H1 (cell line): ENCODE measurements around the gene WNT3A. TPM values are rescaled to one million over a fixed set of nuclear protein-coding genes. Genes with fewer than 3 reads are reported as not detected.

ENCODE experiments used
- CTCF ChIA-PET: fragments of 300-600 bp; sonication (Branson Sonifier 250); formaldehyde crosslinking; loops from one replicate; lab custom pipeline; 2021; ENCODE audit not compliant: partially characterized antibody; lab: Charles Lee
- POLR2A ChIA-PET: fragments of 300-600 bp; sonication (Branson Sonifier 250); formaldehyde crosslinking; loops from one replicate; lab custom pipeline; 2021; ENCODE audit warnings: inconsistent platforms; ENCODE audit not compliant: partially characterized antibody; lab: Charles Lee
- DNase-seq, 2 experiments: peaks; one replicate each; pipeline versions ENCODE4 v3.0.0 to v3.0.0-alpha.2; 2010 to 2022; ENCODE audit warnings: low spot score in 2 of 2, low read depth in 1 of 2, mixed read lengths in 1 of 2
- FAIRE-seq: peaks from 2 replicates; lab custom pipeline; 2011; peaks lifted over from hg19 to GRCh38; lab: Jason Lieb, UNC
- H2AFZ ChIP-seq: 2 replicates; pipeline ENCODE4 v1.8.1; 2012; ENCODE audit warnings: low read length, inconsistent platforms
- H2AK5ac ChIP-seq: 2 replicates; pipeline ENCODE4 v1.6.1; 2013; ENCODE audit warnings: low read depth, low read length
- H2BK120ac ChIP-seq: replicated peaks from 2 replicates; pipeline ENCODE3; 2013; ENCODE audit warnings: low read depth, low read length, inconsistent platforms
- H2BK12ac ChIP-seq: 2 replicates; pipeline ENCODE4 v1.6.1; 2013; ENCODE audit warnings: low read depth, low read length
- H2BK15ac ChIP-seq: 2 replicates; pipeline ENCODE4 v1.6.1; 2013; ENCODE audit warnings: low read length
- H2BK20ac ChIP-seq: 2 replicates; pipeline ENCODE4 v1.6.1; 2013; ENCODE audit warnings: low read length
- H2BK5ac ChIP-seq: 2 replicates; pipeline ENCODE4 v1.6.1; 2013; ENCODE audit warnings: low read depth, low read length
- H3K14ac ChIP-seq: 2 replicates; pipeline ENCODE4 v1.6.1; 2013; ENCODE audit warnings: inconsistent platforms; ENCODE audit not compliant: insufficient read length
- H3K18ac ChIP-seq: 2 replicates; pipeline ENCODE4 v1.6.1; 2013; ENCODE audit warnings: low read length; ENCODE audit errors: extremely low read depth
- H3K23ac ChIP-seq: 2 replicates; pipeline ENCODE4 v1.6.1; 2013; ENCODE audit warnings: inconsistent platforms; ENCODE audit not compliant: insufficient read length
- H3K23me2 ChIP-seq: 2 replicates; pipeline ENCODE4 v1.6.1; 2013; ENCODE audit warnings: low read depth, low read length
- H3K27ac ChIP-seq: 2 replicates; pipeline ENCODE4 v1.6.1; 2011; ENCODE audit warnings: low read depth, low read length, inconsistent platforms
- H3K27me3 ChIP-seq, 4 experiments: replicated peaks in 1 of 4; 1 replicate in 1 of 4; 2 replicates in 3 of 4; pipeline versions ENCODE4 v1.6.1 to v1.8.1; 2011 to 2013; ENCODE audit warnings: low read length in 3 of 4, mild to moderate bottlenecking in 3 of 4, inconsistent platforms in 2 of 4, mixed read lengths in 2 of 4, moderate library complexity in 1 of 4; ENCODE audit not compliant: control insufficient read depth in 3 of 4, insufficient read depth in 3 of 4; ENCODE audit errors: extremely low read depth in 1 of 4
- H3K36me3 ChIP-seq, 4 experiments: 2 replicates each; pipeline versions ENCODE4 v1.6.1 to v1.8.1; 2011 to 2013; ENCODE audit warnings: mild to moderate bottlenecking in 4 of 4, low read length in 3 of 4, moderate library complexity in 2 of 4, control low read depth in 1 of 4, inconsistent platforms in 1 of 4; ENCODE audit not compliant: insufficient read depth in 4 of 4, control insufficient read depth in 2 of 4
- H3K4ac ChIP-seq: replicated peaks from 2 replicates; pipeline ENCODE3; 2013; ENCODE audit warnings: low read length, low read depth, mixed read lengths, inconsistent platforms; ENCODE audit not compliant: insufficient read length
- H3K4me1 ChIP-seq, 4 experiments: replicated peaks in 1 of 4; 1 replicate in 1 of 4; 2 replicates in 3 of 4; pipeline versions ENCODE4 v1.6.1 to v1.8.1; 2011 to 2013; ENCODE audit warnings: low read length in 3 of 4, inconsistent platforms in 2 of 4, mixed read lengths in 1 of 4; ENCODE audit not compliant: insufficient read depth in 4 of 4, control insufficient read depth in 3 of 4
- H3K4me2 ChIP-seq, 2 experiments: 2 replicates each; pipeline versions ENCODE4 v1.6.1 to v1.8.1; 2011 to 2013; ENCODE audit warnings: low read depth in 2 of 2, low read length in 2 of 2, control low read depth in 1 of 2, inconsistent platforms in 1 of 2, mild to moderate bottlenecking in 1 of 2; ENCODE audit not compliant: insufficient read depth in 1 of 2
- H3K4me3 ChIP-seq, 4 experiments: fragments of 200-600, 300-600 bp in 1 of 4; sonication (generic), shearing (Covaris generic), sonication (Bioruptor Twin) in 1 of 4; 2 replicates each; pipeline versions ENCODE4 v1.5.1 to v1.8.1; 2011 to 2016; ENCODE audit warnings: low read length in 4 of 4, low read depth in 3 of 4, control low read depth in 2 of 4, inconsistent platforms in 2 of 4, mild to moderate bottlenecking in 2 of 4, mixed read lengths in 1 of 4, moderate library complexity in 1 of 4; ENCODE audit not compliant: insufficient read depth in 2 of 4; ENCODE audit errors: extremely low read depth in 1 of 4
- H3K56ac ChIP-seq: replicated peaks from 2 replicates; pipeline ENCODE3; 2013; ENCODE audit warnings: low read depth, mild to moderate bottlenecking, mixed read lengths, low read length, inconsistent platforms; ENCODE audit not compliant: insufficient read length
- H3K79me1 ChIP-seq: 2 replicates; pipeline ENCODE4 v1.6.1; 2013; ENCODE audit warnings: low read depth, low read length, control low read depth
- H3K79me2 ChIP-seq, 2 experiments: 2 replicates each; pipeline versions ENCODE4 v1.6.1 to v1.8.1; 2012 to 2013; ENCODE audit warnings: low read length in 2 of 2, mild to moderate bottlenecking in 2 of 2, inconsistent platforms in 1 of 2; ENCODE audit not compliant: insufficient read depth in 2 of 2, control insufficient read depth in 1 of 2
- H3K9ac ChIP-seq, 4 experiments: replicated peaks in 1 of 4; 1 replicate in 1 of 4; 2 replicates in 3 of 4; pipeline versions ENCODE4 v1.6.1 to v1.8.1; 2011 to 2013; ENCODE audit warnings: low read depth in 3 of 4, low read length in 3 of 4, control low read depth in 2 of 4, mild to moderate bottlenecking in 2 of 4, moderate library complexity in 2 of 4, inconsistent platforms in 1 of 4; ENCODE audit errors: extremely low read depth in 1 of 4
- H3K9me3 ChIP-seq, 2 experiments: 2 replicates each; pipeline versions ENCODE4 v1.6.1 to v1.8.1; 2012 to 2013; ENCODE audit warnings: mild to moderate bottlenecking in 2 of 2, moderate library complexity in 2 of 2, control low read depth in 1 of 2, inconsistent platforms in 1 of 2, low read depth in 1 of 2, low read length in 1 of 2, mixed read lengths in 1 of 2; ENCODE audit not compliant: insufficient read depth in 2 of 2
- H4K20me1 ChIP-seq, 2 experiments: replicated peaks in 1 of 2; 2 replicates each; pipeline versions ENCODE3 to v1.8.1; 2011 to 2013; ENCODE audit warnings: inconsistent platforms in 2 of 2, low read length in 2 of 2, mild to moderate bottlenecking in 1 of 2; ENCODE audit not compliant: insufficient read depth in 2 of 2, control insufficient read depth in 1 of 2
- H4K5ac ChIP-seq: 2 replicates; pipeline ENCODE4 v1.6.1; 2013; ENCODE audit warnings: low read length, low read depth, mixed read lengths, inconsistent platforms; ENCODE audit not compliant: insufficient read length
- H4K8ac ChIP-seq: 2 replicates; pipeline ENCODE4 v1.8.0; 2013; ENCODE audit warnings: mild to moderate bottlenecking, moderate library complexity, low read length, inconsistent platforms; ENCODE audit not compliant: insufficient read depth; ENCODE audit errors: extremely low read depth
- H4K91ac ChIP-seq: replicated peaks from 2 replicates; pipeline ENCODE3; 2013; ENCODE audit warnings: low read length, mixed read lengths, inconsistent platforms; ENCODE audit not compliant: insufficient read length
- ATF3 ChIP-seq: IDR thresholded peaks from 2 replicates; pipeline ENCODE4 v1.6.1; 2011; ENCODE audit warnings: low read depth, mild to moderate bottlenecking, low read length; ENCODE audit not compliant: insufficient read depth
- WGBS, 2 experiments: shearing (Covaris generic) in 1 of 2; methylation state at CpG; one replicate each; pipeline versions ENCODE4 v1.1.6 to v1.1.7; 2013 to 2015; ENCODE audit warnings: low lambda C conversion rate in 2 of 2, mixed read lengths in 2 of 2, inconsistent platforms in 1 of 2, low coverage in 1 of 2, missing lambda C conversion rate in 1 of 2; ENCODE audit not compliant: insufficient replicate concordance in 2 of 2, insufficient coverage in 1 of 2, insufficient read length in 1 of 2; ENCODE audit errors: extremely low coverage in 1 of 2, missing lambda C conversion rate in 1 of 2; 5-methylcytosine and 5-hydroxymethylcytosine counted together
- polyA plus RNA-seq, 7 experiments: library from polyadenylated mRNA; depleted of rRNA in 3 of 7; stranded (reverse) in 5 of 7; unstranded in 2 of 7; fragments of >200 nt in 5 of 7; fragments of 200-250 nt in 2 of 7; gene quantifications; 1 replicate in 5 of 7; 2 replicates in 1 of 7; 4 replicates in 1 of 7; pipeline versions ENCODE4 v1.2.1 to v1.2.3, GENCODE V29; 2011 to 2013; ENCODE audit warnings: missing spikeins in 2 of 7, mixed read lengths in 2 of 7
- total RNA-seq: library from RNA; stranded (reverse); fragmentation: NEBNext Ultra II Directional; extraction: Animal tissue kit (Norgen Biotek cat#: 25700); gene quantifications from 2 replicates; pipeline ENCODE4 v1.2.1, GENCODE V29; 2021

The WNT3A gene
- total and polyA plus RNA-seq, 2 of the 8 experiments (the other 6 are each of a cell fraction or from before 2014, with no cell fraction given), result 0.08 to 0.19 TPM

GRCh38 chr1:228039986-228040385 is 33.2 kb downstream of the WNT3A start:
- Histone ChIP-seq H2BK120ac (no peak overlapping the region), H2BK15ac (no peak overlapping the region), H3K56ac (no peak overlapping the region), H2BK20ac (no peak overlapping the region), H3K4me2 (no peak overlapping the region), H3K27me3 (peaks cover 12 to 68% (median 50%) of the 10 kb centered on the region in 4 experiments), H3K79me1 (no peaks in the 10 kb centered on the region), H2BK5ac (no peak overlapping the region), H4K8ac (no peak overlapping the region), H3K23ac (no peak overlapping the region), H3K9me3 (no peaks in the 10 kb centered on the region), H3K4ac (no peak overlapping the region), H3K4me1 (peaks cover 0 to 13% (median 7%) of the 10 kb centered on the region in 4 experiments; a peak in 6 of 7 replicates), H3K23me2 (peaks cover 19% of the 10 kb centered on the region; the same call in 1 of the 2 replicates), H2AFZ (no peak overlapping the region), H4K20me1 (peaks cover 1 to 7% of the 10 kb centered on the region in 2 experiments), H2BK12ac (no peak overlapping the region), H3K79me2 (no peaks in the 10 kb centered on the region), H4K91ac (no peak overlapping the region), H3K18ac (no peak overlapping the region), H3K14ac (no peak overlapping the region), H3K36me3 (no peaks in the 10 kb centered on the region), H3K27ac (no peak overlapping the region), H3K9ac (no peak overlapping the region), H3K4me3 (no peak overlapping the region), H4K5ac (no peak overlapping the region), H2AK5ac (no peak overlapping the region)
- ChIA-PET CTCF (interaction anchor here (1.1 to 4.4 kb wide), 4 partner anchors 12 to 35 kb away, joined by 3 to 20 read pairs (median 4); partner anchors contain the start of gene WNT3A), POLR2A (no interaction called here)
- DNase-seq (peak in 1 of 2 experiments; percentile 19), FAIRE-seq (no peak)
- 86% methylated on average over 3 of the region's 3 CpGs; no CpG with 5 or more reads in 1 of the 2 experiments for WGBS, 2 experiments
- no peak for TF ChIP-seq ATF3
